GM13976 (cell line): ENCODE measurements around the gene DGKB.

Experiments
- DNase-seq: peaks from one replicate; pipeline ENCODE4 v3.0.0; 2012; ENCODE audit warnings: low spot score
- CTCF ChIP-seq: IDR thresholded peaks from 2 replicates; pipeline ENCODE4 v1.5.1; 2012; ENCODE audit warnings: borderline replicate concordance, mild to moderate bottlenecking; ENCODE audit not compliant: insufficient read depth; ENCODE audit errors: extremely low read depth, missing control alignments, control extremely low read depth
- in situ Hi-C: fragments of 300-500 bp; cut with MboI; formaldehyde crosslinking; loops from one replicate; pipeline ENCODE4 v1.12.0; 2022; ENCODE audit warnings: low sequenced_read_pairs, mixed read lengths, inconsistent platforms; ENCODE audit not compliant: unreplicated experiment

DGKB gene

DNA sequence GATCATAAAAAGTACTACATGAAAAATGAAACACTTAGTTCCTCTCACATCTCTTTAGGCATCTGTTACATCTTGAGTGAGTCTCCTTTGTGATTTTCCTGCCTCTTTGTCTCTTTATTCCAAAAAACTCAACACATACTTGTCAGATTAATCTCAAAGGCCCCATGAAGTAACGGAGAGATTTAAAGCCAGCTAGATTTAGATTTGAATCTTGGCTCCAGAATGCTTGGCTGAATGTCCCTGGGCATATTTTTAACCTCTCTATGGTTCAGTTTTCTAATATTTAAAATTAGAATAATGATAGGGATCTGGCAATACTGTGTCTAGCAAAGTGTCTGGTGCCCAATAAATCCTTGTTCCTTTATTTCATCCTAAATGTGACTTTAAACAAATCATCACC lies 140.0 kb downstream of the DGKB start:
- TF ChIP-seq CTCF = no peak
- DNase-seq = no peak
- in situ Hi-C loops = no loop called here

DNA sequence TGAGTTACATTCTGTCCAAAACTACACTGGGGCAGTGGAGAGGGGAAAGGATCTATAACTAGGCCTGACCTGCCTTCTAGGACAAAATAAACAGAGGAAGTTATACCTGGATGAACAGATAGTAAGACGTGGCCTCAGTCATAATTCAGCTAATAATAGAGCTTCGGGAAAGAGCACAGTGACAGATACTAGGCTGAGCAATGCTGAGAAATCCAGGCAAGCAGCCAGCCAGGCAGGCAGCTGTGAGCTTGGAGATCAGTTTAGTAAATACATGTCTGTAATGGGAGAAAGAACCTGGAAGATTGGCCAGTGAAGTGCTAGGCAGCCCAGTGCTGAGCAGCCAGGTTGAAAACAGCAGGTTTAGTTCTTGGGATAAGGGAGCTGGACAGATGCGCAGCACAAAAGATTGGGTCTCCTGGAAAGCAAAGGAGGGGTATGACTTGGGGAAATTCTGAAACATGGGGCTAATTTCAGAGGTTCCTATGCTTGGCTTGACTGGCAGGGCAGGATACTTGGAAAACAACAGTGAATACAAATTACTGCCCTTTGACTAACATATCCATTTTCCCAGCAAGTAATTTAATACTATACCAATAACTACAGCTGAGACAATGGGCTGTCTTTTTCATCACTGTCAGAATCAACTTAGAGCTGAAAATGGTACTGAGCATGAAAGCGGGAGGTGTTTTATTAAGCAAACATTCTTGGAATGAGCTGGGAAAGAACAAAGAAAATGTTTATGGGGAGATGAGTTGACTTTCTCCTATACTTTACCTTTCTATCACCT lies 140.8 kb downstream of the DGKB start:
- DNase-seq = no peak
- in situ Hi-C loops = no loop called here
- TF ChIP-seq CTCF = no peak

- in situ Hi-C loops = no loop called here
- no peak for DNase-seq
- TF ChIP-seq CTCF = no peak
Measured at GRCh38 chr7:14760730-14761478, 141.6 kb downstream of the DGKB start.

DNA sequence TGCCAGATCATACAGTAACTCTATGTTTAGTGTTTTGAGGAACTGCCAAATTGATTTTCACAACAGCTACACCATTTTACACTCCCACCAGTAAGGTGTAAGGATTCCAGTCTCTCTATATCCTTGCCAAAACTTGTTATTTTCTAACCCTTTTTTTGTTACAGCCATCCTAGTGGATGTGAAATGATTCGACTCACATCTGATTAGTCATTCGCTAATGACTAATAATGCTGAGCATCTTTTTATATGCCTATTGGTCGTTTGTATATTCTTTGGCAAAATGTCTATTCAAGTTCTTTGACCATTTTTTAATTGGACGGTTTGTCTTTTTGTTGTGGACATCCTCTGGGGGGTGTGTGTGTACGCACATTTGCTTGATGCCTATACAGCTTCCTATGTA lies 142.8 kb downstream of the DGKB start:
- DNase-seq = no peak
- no peak for TF ChIP-seq CTCF
- in situ Hi-C loops = no loop called here

DNA sequence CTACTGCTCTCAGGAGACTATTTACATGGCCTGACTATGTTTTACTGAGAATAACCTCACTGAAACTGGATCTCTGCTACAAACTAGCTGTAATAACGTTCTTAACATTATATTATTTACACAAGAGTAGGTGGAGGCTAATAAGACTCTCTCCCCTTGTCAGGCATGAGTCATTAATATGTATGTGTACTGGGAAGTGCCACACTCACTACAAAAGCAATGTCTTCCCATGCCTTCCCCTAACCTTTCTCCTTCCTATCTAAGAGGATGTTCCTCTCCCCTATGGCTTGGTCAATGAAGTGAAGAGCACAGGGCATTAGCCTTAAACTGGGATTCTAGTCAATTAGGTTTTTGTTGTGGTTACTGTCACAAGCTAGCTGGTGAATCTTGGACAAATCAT lies 147.9 kb downstream of the DGKB start:
- TF ChIP-seq CTCF = no peak
- DNase-seq = no peak
- in situ Hi-C loops = no loop called here

DNA sequence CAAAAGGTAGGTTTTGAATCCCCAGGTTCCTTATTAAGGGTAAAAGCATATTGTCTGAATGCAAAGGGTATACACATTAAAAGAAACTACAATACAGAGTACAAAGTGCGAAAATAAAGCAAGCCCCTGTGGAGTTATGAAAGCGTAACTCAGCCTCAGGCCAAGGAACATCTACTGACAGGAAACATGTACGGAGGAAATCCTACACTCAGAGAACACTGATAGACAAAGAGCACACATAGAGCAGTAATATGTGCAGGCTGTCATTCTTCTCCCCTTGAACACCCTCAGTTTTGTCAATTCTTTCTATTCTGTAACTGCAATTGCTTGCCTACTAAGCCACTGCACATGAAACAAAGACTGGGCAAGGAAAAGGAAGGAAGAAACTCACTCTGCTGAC lies 150.2 kb downstream of the DGKB start:
- DNase-seq = no peak
- no peak for TF ChIP-seq CTCF
- in situ Hi-C loops = no loop called here

GRCh38 chr7:14751461-14751860 lies 151.1 kb downstream of the DGKB start:
- no peak for TF ChIP-seq CTCF
- no peak for DNase-seq
- in situ Hi-C loops = no loop called here
